ENCODE results near the gene MTFR1L. TPM values are rescaled to one million over a fixed set of nuclear protein-coding genes. Genes with fewer than 3 reads are reported as not detected.

Gene MTFR1L
- total and polyA plus RNA-seq, 9 of the 15 experiments (the other 6 are each of a cell fraction or from before 2014, with no cell fraction given), result 41.4 to 98.5 (median 53.7) TPM

DNA sequence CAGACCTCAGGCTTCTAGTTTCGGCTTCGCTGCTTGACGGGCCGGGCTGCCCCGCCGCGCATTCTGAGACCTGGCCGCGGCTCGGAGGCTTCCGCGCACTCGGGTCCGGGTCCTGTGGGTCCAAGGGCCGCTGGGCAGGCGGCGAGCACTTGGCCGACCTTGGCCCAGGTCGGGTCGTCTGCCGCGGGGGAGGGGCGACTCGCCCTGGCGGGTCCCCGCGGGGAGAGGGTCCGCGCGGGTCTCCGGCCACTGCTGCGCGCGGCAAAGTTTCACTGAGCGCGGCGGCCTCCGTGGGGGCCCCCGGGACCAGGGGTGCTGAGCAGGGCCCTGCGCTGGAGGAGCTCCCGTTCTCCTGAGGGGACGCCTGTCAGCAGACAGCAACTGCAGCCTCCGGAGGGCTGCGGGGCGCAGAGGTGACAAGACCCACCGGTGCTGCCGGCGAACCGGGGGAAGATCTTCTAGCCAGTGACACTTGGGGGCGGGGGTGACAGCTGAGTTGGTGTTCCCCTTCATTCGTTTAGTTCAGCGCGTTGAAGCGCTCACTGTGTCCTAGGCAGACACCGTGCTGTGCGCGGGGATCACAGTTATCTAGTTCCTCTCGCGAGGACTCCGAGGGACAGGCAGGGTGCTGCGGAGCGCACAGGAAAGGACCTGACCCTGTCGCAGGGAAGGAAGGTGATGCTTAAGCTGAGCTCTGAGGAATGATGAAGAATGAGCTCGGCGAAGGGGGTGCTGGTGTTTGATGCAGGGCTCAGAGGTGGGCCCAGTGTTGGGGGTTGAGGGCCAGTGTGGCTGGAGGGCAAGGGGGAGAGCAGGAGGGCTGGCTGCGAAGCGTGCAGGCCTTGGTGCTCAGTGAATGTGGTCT lies 725 bp downstream of the MTFR1L start (continued):
- TF ChIP-seq ATF6 (CRISPR knock-in tag; IDR thresholded peaks at IDR 0.05) (no peak; the same call in 1 of the 2 replicates), FOXO4 (CRISPR knock-in tag; IDR thresholded peaks at IDR 0.05) (no peak), ATF1 (CRISPR knock-in tag; IDR thresholded peaks at IDR 0.05) (no peak), ATF1 (tag; IDR thresholded peaks at IDR 0.05) (no peak), MAFK (IDR thresholded peaks at IDR 0.05; ENCODE audit: low read length) (no peak), ARHGAP35 (IDR thresholded peaks at IDR 0.05; ENCODE audit: partially characterized antibody) (peak; percentile 63), VEZF1 (CRISPR knock-in tag; IDR thresholded peaks at IDR 0.05) (no peak), RBM25 (IDR thresholded peaks at IDR 0.05; ENCODE audit: low read depth, low read length, severe bottlenecking) (no peak), ZKSCAN1 (IDR thresholded peaks at IDR 0.05; ENCODE audit: low read depth, low read length) (no peak), SUPT5H (IDR thresholded peaks at IDR 0.05) (peak; percentile 71; the same call in 1 of the 2 replicates), KLF16 (IDR thresholded peaks at IDR 0.05) (no peak), KLF13 (tag; IDR thresholded peaks at IDR 0.05; ENCODE audit: borderline replicate concordance, low read depth) (no peak), PBX2 (CRISPR knock-in tag; IDR thresholded peaks at IDR 0.05; ENCODE audit: low read depth) (no peak), PBX2 (tag; conservative IDR thresholded peaks at IDR 0.05; ENCODE audit: low read depth) (no peak), FUS (optimal IDR thresholded peaks at IDR 0.05; ENCODE audit: low read depth, low read length) (no peak)
- TF ChIP-seq, protein P1, sequence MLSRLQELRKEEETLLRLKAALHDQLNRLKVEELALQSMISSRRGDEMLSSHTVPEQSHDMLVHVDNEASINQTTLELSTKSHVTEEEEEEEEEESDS (CRISPR knock-in tag; IDR thresholded peaks at IDR 0.05), result no peak
- TF ChIP-seq, protein P2, sequence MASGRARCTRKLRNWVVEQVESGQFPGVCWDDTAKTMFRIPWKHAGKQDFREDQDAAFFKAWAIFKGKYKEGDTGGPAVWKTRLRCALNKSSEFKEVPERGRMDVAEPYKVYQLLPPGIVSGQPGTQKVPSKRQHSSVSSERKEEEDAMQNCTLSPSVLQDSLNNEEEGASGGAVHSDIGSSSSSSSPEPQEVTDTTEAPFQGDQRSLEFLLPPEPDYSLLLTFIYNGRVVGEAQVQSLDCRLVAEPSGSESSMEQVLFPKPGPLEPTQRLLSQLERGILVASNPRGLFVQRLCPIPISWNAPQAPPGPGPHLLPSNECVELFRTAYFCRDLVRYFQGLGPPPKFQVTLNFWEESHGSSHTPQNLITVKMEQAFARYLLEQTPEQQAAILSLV (tag; IDR thresholded peaks at IDR 0.05), result no peak
